Measurements from ENCODE around the gene GNS.

Gene GNS

GRCh38 chr12:64753427-64753826 lies 5.8 kb downstream of the GNS start:
- Histone ChIP-seq H4K8ac (ENCODE audit: low read depth, low read length) (no peak overlapping the region), H3K4me2 (ENCODE audit: insufficient read depth, low read length, poor library complexity, severe bottlenecking) (no peak overlapping the region), H2AK5ac (ENCODE audit: low read depth, low read length) (no peak overlapping the region), H3K9me3 (replicated peaks in 1 of 2; ENCODE audit: control insufficient read depth in 2 of 2, insufficient read depth in 1 of 2, low read depth in 1 of 2, low read length in 2 of 2) (peaks cover 0 to 3% of the 10 kb centered on the region in 2 donors), H3K9ac (ENCODE audit: low read depth, low read length, poor library complexity) (no peak overlapping the region), H2BK12ac (ENCODE audit: low read length) (no peak overlapping the region), H3K4me1 (ENCODE audit: control insufficient read depth in 2 of 2, insufficient read depth in 1 of 2, low read depth in 1 of 2, low read length in 2 of 2) (peaks cover 0 to under 1% of the 10 kb centered on the region in 2 donors), H4K91ac (ENCODE audit: low read depth, low read length, poor library complexity) (no peak overlapping the region), H2BK5ac (ENCODE audit: low read length) (no peak overlapping the region), H3K79me1 (ENCODE audit: low read depth, low read length) (peaks cover 1% of the 10 kb centered on the region), H3K27ac (replicated peaks; ENCODE audit: low read length) (no peak overlapping the region), H2AFZ (ENCODE audit: low read length) (no peak overlapping the region), H3K18ac (ENCODE audit: low read length) (no peak overlapping the region), H2BK120ac (ENCODE audit: low read depth, low read length) (no peak overlapping the region), H3K14ac (ENCODE audit: low read length) (no peak overlapping the region), H3K23ac (ENCODE audit: low read depth, low read length, poor library complexity) (no peak overlapping the region), H3K4me3 (ENCODE audit: low read length in 2 of 2) (no peak overlapping the region), H3K36me3 (replicated peaks in 1 of 2; ENCODE audit: control insufficient read depth in 2 of 2, insufficient read depth in 2 of 2, low read length in 2 of 2) (peaks cover 6 to 50% of the 10 kb centered on the region in 2 donors), H2BK15ac (ENCODE audit: low read length) (no peak overlapping the region), H3K4ac (ENCODE audit: low read length) (no peak overlapping the region), H3K27me3 (ENCODE audit: control insufficient read depth in 3 of 3, insufficient read depth in 3 of 3, low read depth in 1 of 3, low read length in 3 of 3) (no peaks in the 10 kb centered on the region)
- WGBS, 2 donors (ENCODE audit: extremely low coverage in 2 of 2, insufficient read length in 2 of 2, insufficient replicate concordance in 1 of 2) = no CpG with 5 or more reads among the region's 3 CpGs
- no peak for DNase-seq (ENCODE audit: low spot score)

- no peak overlapping the region for H2AFZ ChIP-seq (ENCODE audit: low read length)
- H3K36me3 ChIP-seq (replicated peaks in 1 of 2; ENCODE audit: control insufficient read depth in 2 of 2, insufficient read depth in 2 of 2, low read length in 2 of 2) = peaks cover 6 to 56% of the 10 kb centered on the region in 2 donors
- H3K9ac ChIP-seq (ENCODE audit: low read depth, low read length, poor library complexity) = no peak overlapping the region
- no peak overlapping the region for H4K91ac ChIP-seq (ENCODE audit: low read depth, low read length, poor library complexity)
- H2BK5ac ChIP-seq (ENCODE audit: low read length) = no peak overlapping the region
- no peak overlapping the region for H2AK5ac ChIP-seq (ENCODE audit: low read depth, low read length)
- H2BK12ac ChIP-seq (ENCODE audit: low read length) = no peak overlapping the region
- no peaks in the 10 kb centered on the region for H3K27me3 ChIP-seq (ENCODE audit: control insufficient read depth in 3 of 3, insufficient read depth in 3 of 3, low read depth in 1 of 3, low read length in 3 of 3)
- DNase-seq (ENCODE audit: low spot score) = no peak
- H3K4ac ChIP-seq (ENCODE audit: low read length) = no peak overlapping the region
- no peaks in the 10 kb centered on the region for H3K4me1 ChIP-seq (ENCODE audit: control insufficient read depth in 2 of 2, insufficient read depth in 1 of 2, low read depth in 1 of 2, low read length in 2 of 2)
- no peak overlapping the region for H3K18ac ChIP-seq (ENCODE audit: low read length)
- H2BK120ac ChIP-seq (ENCODE audit: low read depth, low read length) = no peak overlapping the region
- H3K9me3 ChIP-seq (replicated peaks in 1 of 2; ENCODE audit: control insufficient read depth in 2 of 2, insufficient read depth in 1 of 2, low read depth in 1 of 2, low read length in 2 of 2) = peaks cover 0 to 3% of the 10 kb centered on the region in 2 donors
- H3K27ac ChIP-seq (replicated peaks; ENCODE audit: low read length) = no peak overlapping the region
- no peak overlapping the region for H3K4me2 ChIP-seq (ENCODE audit: insufficient read depth, low read length, poor library complexity, severe bottlenecking)
- H3K23ac ChIP-seq (ENCODE audit: low read depth, low read length, poor library complexity) = no peak overlapping the region
- no peak overlapping the region for H2BK15ac ChIP-seq (ENCODE audit: low read length)
- no peak overlapping the region for H3K4me3 ChIP-seq (ENCODE audit: low read length in 2 of 2)
- no peak overlapping the region for H3K14ac ChIP-seq (ENCODE audit: low read length)
- peaks cover 1% of the 10 kb centered on the region for H3K79me1 ChIP-seq (ENCODE audit: low read depth, low read length)
- no peak overlapping the region for H4K8ac ChIP-seq (ENCODE audit: low read depth, low read length)
- no CpG with 5 or more reads among the region's 4 CpGs for WGBS, 2 donors (ENCODE audit: extremely low coverage in 2 of 2, insufficient read length in 2 of 2, insufficient replicate concordance in 1 of 2)
These were observed 6.4 kb downstream of the GNS start for GRCh38 chr12:64752833-64753238.

- H3K4me2 ChIP-seq (ENCODE audit: insufficient read depth, low read length, poor library complexity, severe bottlenecking) = no peak overlapping the region
- H2BK5ac ChIP-seq (ENCODE audit: low read length) = no peak overlapping the region
- H3K4me1 ChIP-seq (ENCODE audit: control insufficient read depth in 2 of 2, insufficient read depth in 1 of 2, low read depth in 1 of 2, low read length in 2 of 2) = no peaks in the 10 kb centered on the region
- H4K8ac ChIP-seq (ENCODE audit: low read depth, low read length) = no peak overlapping the region
- H2AFZ ChIP-seq (ENCODE audit: low read length) = no peak overlapping the region
- H3K9me3 ChIP-seq (replicated peaks in 1 of 2; ENCODE audit: control insufficient read depth in 2 of 2, insufficient read depth in 1 of 2, low read depth in 1 of 2, low read length in 2 of 2) = peaks cover 0 to 3% of the 10 kb centered on the region in 2 donors
- no peak overlapping the region for H3K27ac ChIP-seq (replicated peaks; ENCODE audit: low read length)
- peaks cover 7 to 64% of the 10 kb centered on the region in 2 donors for H3K36me3 ChIP-seq (replicated peaks in 1 of 2; ENCODE audit: control insufficient read depth in 2 of 2, insufficient read depth in 2 of 2, low read length in 2 of 2)
- no peak overlapping the region for H3K4me3 ChIP-seq (ENCODE audit: low read length in 2 of 2)
- DNase-seq (ENCODE audit: low spot score) = no peak
- no peak overlapping the region for H3K4ac ChIP-seq (ENCODE audit: low read length)
- no peak overlapping the region for H2BK12ac ChIP-seq (ENCODE audit: low read length)
- peaks cover 1% of the 10 kb centered on the region for H3K79me1 ChIP-seq (ENCODE audit: low read depth, low read length)
- H3K27me3 ChIP-seq (ENCODE audit: control insufficient read depth in 3 of 3, insufficient read depth in 3 of 3, low read depth in 1 of 3, low read length in 3 of 3) = no peaks in the 10 kb centered on the region
- H3K14ac ChIP-seq (ENCODE audit: low read length) = no peak overlapping the region
- no peak overlapping the region for H4K91ac ChIP-seq (ENCODE audit: low read depth, low read length, poor library complexity)
- no peak overlapping the region for H2BK15ac ChIP-seq (ENCODE audit: low read length)
- no peak overlapping the region for H3K23ac ChIP-seq (ENCODE audit: low read depth, low read length, poor library complexity)
- no peak overlapping the region for H2AK5ac ChIP-seq (ENCODE audit: low read depth, low read length)
- no peak overlapping the region for H3K9ac ChIP-seq (ENCODE audit: low read depth, low read length, poor library complexity)
- no peak overlapping the region for H2BK120ac ChIP-seq (ENCODE audit: low read depth, low read length)
- H3K18ac ChIP-seq (ENCODE audit: low read length) = no peak overlapping the region
These were observed 7.2 kb downstream of the GNS start for GRCh38 chr12:64752032-64752431.

DNA sequence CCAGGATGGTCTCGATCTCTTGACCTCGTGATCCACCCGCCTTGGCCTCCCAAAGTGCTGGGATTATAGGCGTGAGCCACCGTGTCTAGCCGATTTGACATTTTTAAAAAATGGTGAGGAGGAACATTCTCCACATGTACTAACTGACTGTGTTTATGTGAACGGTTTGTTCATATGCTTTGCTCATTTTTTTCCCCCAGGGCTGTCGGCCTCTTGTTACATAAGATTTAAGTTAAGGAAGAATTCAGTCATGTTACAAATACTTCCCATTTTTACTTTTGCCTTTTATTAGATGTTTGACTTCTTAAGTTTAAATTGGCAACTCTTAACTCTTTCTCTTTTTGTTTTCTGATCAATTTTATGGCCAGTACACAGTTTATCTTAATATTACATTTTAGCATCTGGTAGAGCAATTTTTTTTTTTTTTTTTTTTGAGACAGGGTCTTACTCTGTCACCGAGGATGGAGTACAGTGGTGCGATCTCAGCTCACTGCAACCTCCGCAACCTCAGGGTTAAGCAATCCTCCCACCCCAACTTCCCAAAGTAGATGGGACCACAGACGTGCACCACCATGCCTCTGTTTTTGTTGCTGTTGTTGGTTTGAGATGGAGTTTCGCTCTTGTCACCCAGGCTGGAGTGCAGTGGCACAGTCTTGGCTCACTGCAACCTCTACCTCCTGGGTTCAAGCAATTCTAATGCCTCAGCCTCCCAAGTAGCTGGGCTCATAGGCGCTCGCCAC lies 9.6 kb downstream of the GNS start:
- peaks cover 10 to 80% of the 10 kb centered on the region in 2 donors for H3K36me3 ChIP-seq (replicated peaks in 1 of 2; ENCODE audit: control insufficient read depth in 2 of 2, insufficient read depth in 2 of 2, low read length in 2 of 2)

More for the DNA sequence above, 9.6 kb downstream of the GNS start:
- peaks cover 1% of the 10 kb centered on the region for H3K79me1 ChIP-seq (ENCODE audit: low read depth, low read length)
- H3K9me3 ChIP-seq (replicated peaks in 1 of 2; ENCODE audit: control insufficient read depth in 2 of 2, insufficient read depth in 1 of 2, low read depth in 1 of 2, low read length in 2 of 2) = peaks cover 0 to 3% of the 10 kb centered on the region in 2 donors
- H3K14ac ChIP-seq (ENCODE audit: low read length) = no peak overlapping the region
- no CpG with 5 or more reads among the region's 15 CpGs for WGBS, 2 donors (ENCODE audit: extremely low coverage in 2 of 2, insufficient read length in 2 of 2, insufficient replicate concordance in 1 of 2)
- no peak overlapping the region for H2BK12ac ChIP-seq (ENCODE audit: low read length)
- no peak overlapping the region for H3K27ac ChIP-seq (replicated peaks; ENCODE audit: low read length)
- H2AFZ ChIP-seq (ENCODE audit: low read length) = no peak overlapping the region
- DNase-seq (ENCODE audit: low spot score) = no peak
- H4K91ac ChIP-seq (ENCODE audit: low read depth, low read length, poor library complexity) = no peak overlapping the region
- no peaks in the 10 kb centered on the region for H3K27me3 ChIP-seq (ENCODE audit: control insufficient read depth in 3 of 3, insufficient read depth in 3 of 3, low read depth in 1 of 3, low read length in 3 of 3)
- no peak overlapping the region for H3K4me2 ChIP-seq (ENCODE audit: insufficient read depth, low read length, poor library complexity, severe bottlenecking)
- no peak overlapping the region for H3K9ac ChIP-seq (ENCODE audit: low read depth, low read length, poor library complexity)
- H2BK5ac ChIP-seq (ENCODE audit: low read length) = no peak overlapping the region
- no peak overlapping the region for H3K4ac ChIP-seq (ENCODE audit: low read length)
- no peak overlapping the region for H3K18ac ChIP-seq (ENCODE audit: low read length)
- no peak overlapping the region for H2AK5ac ChIP-seq (ENCODE audit: low read depth, low read length)
- H2BK15ac ChIP-seq (ENCODE audit: low read length) = no peak overlapping the region
- H2BK120ac ChIP-seq (ENCODE audit: low read depth, low read length) = no peak overlapping the region
- no peak overlapping the region for H3K4me3 ChIP-seq (ENCODE audit: low read length in 2 of 2)
- H4K8ac ChIP-seq (ENCODE audit: low read depth, low read length) = no peak overlapping the region
- H3K4me1 ChIP-seq (ENCODE audit: control insufficient read depth in 2 of 2, insufficient read depth in 1 of 2, low read depth in 1 of 2, low read length in 2 of 2) = no peaks in the 10 kb centered on the region
- no peak overlapping the region for H3K23ac ChIP-seq (ENCODE audit: low read depth, low read length, poor library complexity)
